ENCODE results near the gene PIP5K1B. TPM values are rescaled to one million over a fixed set of nuclear protein-coding genes. Genes with fewer than 3 reads are reported as not detected.
A peak's percentile ranks its signal among the peaks of the same experiment; 100 is the strongest.

PIP5K1B gene
- total RNA-seq, 1 experiment from 2014 or later, result 5.2 TPM

DNA sequence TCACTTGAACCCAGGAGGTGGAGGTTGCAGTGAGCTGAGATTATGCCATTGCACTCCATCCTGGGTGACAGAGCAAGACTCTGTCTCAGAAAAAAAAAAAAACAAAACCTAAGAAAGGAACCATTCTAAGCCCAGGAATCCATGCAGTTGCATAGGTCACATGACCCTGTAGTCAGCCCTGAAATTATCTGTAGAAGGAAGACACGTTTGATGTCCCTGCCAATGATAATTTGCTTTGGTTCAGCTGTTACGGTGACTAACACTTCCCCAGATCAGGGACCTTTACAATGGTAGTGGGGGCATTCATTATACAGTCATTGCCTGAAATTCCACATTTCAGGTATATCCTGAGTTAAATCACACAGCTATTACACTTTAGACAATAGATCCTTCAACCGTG, 258.4 kb downstream of the PIP5K1B start:
- Mint-ChIP-seq H3K4me3 (no peak overlapping the region), H3K27me3 (ENCODE audit: low read depth) (no peaks in the 10 kb centered on the region), H3K36me3 (no peaks in the 10 kb centered on the region), H3K4me1 (no peaks in the 10 kb centered on the region), H3K27ac (no peak overlapping the region), H3K9me3 (no peaks in the 10 kb centered on the region)
- DNase-seq (ENCODE audit: low spot score) (no peak), ATAC-seq (no peak)
- POLR2A ChIA-PET, result no interaction called here
- TF ChIP-seq USF2 (CRISPR knock-in tag; IDR thresholded peaks at IDR 0.05) (0 out of 2 replicates have a peak, but pooled peaks have one; percentile 18), NR2C2 (CRISPR knock-in tag; IDR thresholded peaks at IDR 0.05) (no peak)
- CTCF ChIA-PET, result interaction anchor here (2.2 kb wide), 1 partner anchor 36 kb away, joined by 6 read pairs; no protein-coding TSS in a partner anchor

GRCh38 chr9:68964102-68964541, 259.1 kb downstream of the PIP5K1B start:
- POLR2A ChIA-PET, result interaction anchor here (0.9 kb wide), 1 partner anchor 15 kb away, joined by 3 read pairs; no protein-coding TSS in a partner anchor
- no peaks in the 10 kb centered on the region for H3K27me3 Mint-ChIP-seq (ENCODE audit: low read depth)
- no peaks in the 10 kb centered on the region for H3K4me1 Mint-ChIP-seq
- CTCF ChIA-PET, result interaction anchor here (2.2 kb wide), 1 partner anchor 35 kb away, joined by 6 read pairs; no protein-coding TSS in a partner anchor
- no peak overlapping the region for H3K27ac Mint-ChIP-seq
- no peak overlapping the region for H3K4me3 Mint-ChIP-seq
- H3K36me3 Mint-ChIP-seq, result no peaks in the 10 kb centered on the region
- H3K9me3 Mint-ChIP-seq, result no peaks in the 10 kb centered on the region
- ATAC-seq (no peak), DNase-seq (ENCODE audit: low spot score) (no peak)
- no peak for TF ChIP-seq FOXJ3 (CRISPR knock-in tag; IDR thresholded peaks at IDR 0.05; ENCODE audit: borderline replicate concordance)
- no peak for TF ChIP-seq TEAD4 (CRISPR knock-in tag; IDR thresholded peaks at IDR 0.05)
- no peak for TF ChIP-seq KAT7 (CRISPR knock-in tag; IDR thresholded peaks at IDR 0.05; ENCODE audit: borderline replicate concordance)
- TF ChIP-seq, protein P1, sequence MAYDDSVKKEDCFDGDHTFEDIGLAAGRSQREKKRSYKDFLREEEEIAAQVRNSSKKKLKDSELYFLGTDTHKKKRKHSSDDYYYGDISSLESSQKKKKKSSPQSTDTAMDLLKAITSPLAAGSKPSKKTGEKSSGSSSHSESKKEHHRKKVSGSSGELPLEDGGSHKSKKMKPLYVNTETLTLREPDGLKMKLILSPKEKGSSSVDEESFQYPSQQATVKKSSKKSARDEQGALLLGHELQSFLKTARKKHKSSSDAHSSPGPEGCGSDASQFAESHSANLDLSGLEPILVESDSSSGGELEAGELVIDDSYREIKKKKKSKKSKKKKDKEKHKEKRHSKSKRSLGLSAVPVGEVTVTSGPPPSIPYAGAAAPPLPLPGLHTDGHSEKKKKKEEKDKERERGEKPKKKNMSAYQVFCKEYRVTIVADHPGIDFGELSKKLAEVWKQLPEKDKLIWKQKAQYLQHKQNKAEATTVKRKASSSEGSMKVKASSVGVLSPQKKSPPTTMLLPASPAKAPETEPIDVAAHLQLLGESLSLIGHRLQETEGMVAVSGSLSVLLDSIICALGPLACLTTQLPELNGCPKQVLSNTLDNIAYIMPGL (CRISPR knock-in tag; IDR thresholded peaks at IDR 0.05), result no peak
- TF ChIP-seq IRF2 (CRISPR knock-in tag; IDR thresholded peaks at IDR 0.05; ENCODE audit: borderline replicate concordance, low read depth), result no peak
- no peak for TF ChIP-seq GABPB1 (CRISPR knock-in tag; IDR thresholded peaks at IDR 0.05)
- no peak for TF ChIP-seq RELA (CRISPR knock-in tag; IDR thresholded peaks at IDR 0.05; ENCODE audit: borderline replicate concordance)
- no peak for TF ChIP-seq SMAD3 (CRISPR knock-in tag; IDR thresholded peaks at IDR 0.05; ENCODE audit: borderline replicate concordance)
- no peak for TF ChIP-seq SP1 (CRISPR knock-in tag; conservative IDR thresholded peaks at IDR 0.05)
- TF ChIP-seq, protein P2, sequence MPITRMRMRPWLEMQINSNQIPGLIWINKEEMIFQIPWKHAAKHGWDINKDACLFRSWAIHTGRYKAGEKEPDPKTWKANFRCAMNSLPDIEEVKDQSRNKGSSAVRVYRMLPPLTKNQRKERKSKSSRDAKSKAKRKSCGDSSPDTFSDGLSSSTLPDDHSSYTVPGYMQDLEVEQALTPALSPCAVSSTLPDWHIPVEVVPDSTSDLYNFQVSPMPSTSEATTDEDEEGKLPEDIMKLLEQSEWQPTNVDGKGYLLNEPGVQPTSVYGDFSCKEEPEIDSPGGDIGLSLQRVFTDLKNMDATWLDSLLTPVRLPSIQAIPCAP (CRISPR knock-in tag; IDR thresholded peaks at IDR 0.05), result no peak
- TF ChIP-seq ZNF532 (CRISPR knock-in tag; IDR thresholded peaks at IDR 0.05; ENCODE audit: borderline replicate concordance), result no peak
- no peak for TF ChIP-seq TP53 (CRISPR knock-in tag; IDR thresholded peaks at IDR 0.05)

GRCh38 chr9:68964765-68965164, 259.7 kb downstream of the PIP5K1B start:
- H3K4me3 Mint-ChIP-seq, result no peak overlapping the region
- H3K27me3 Mint-ChIP-seq (ENCODE audit: low read depth), result no peaks in the 10 kb centered on the region
- TF ChIP-seq ZNF232 (CRISPR knock-in tag; IDR thresholded peaks at IDR 0.05) (no peak), RELA (CRISPR knock-in tag; IDR thresholded peaks at IDR 0.05; ENCODE audit: borderline replicate concordance) (no peak), NFATC4 (CRISPR knock-in tag; IDR thresholded peaks at IDR 0.05) (no peak), NR1H2 (CRISPR knock-in tag; IDR thresholded peaks at IDR 0.05) (no peak)
- TF ChIP-seq, protein P3, sequence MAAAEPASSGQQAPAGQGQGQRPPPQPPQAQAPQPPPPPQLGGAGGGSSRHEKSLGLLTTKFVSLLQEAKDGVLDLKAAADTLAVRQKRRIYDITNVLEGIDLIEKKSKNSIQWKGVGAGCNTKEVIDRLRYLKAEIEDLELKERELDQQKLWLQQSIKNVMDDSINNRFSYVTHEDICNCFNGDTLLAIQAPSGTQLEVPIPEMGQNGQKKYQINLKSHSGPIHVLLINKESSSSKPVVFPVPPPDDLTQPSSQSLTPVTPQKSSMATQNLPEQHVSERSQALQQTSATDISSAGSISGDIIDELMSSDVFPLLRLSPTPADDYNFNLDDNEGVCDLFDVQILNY (CRISPR knock-in tag; IDR thresholded peaks at IDR 0.05), result no peak
- TF ChIP-seq, protein P4, sequence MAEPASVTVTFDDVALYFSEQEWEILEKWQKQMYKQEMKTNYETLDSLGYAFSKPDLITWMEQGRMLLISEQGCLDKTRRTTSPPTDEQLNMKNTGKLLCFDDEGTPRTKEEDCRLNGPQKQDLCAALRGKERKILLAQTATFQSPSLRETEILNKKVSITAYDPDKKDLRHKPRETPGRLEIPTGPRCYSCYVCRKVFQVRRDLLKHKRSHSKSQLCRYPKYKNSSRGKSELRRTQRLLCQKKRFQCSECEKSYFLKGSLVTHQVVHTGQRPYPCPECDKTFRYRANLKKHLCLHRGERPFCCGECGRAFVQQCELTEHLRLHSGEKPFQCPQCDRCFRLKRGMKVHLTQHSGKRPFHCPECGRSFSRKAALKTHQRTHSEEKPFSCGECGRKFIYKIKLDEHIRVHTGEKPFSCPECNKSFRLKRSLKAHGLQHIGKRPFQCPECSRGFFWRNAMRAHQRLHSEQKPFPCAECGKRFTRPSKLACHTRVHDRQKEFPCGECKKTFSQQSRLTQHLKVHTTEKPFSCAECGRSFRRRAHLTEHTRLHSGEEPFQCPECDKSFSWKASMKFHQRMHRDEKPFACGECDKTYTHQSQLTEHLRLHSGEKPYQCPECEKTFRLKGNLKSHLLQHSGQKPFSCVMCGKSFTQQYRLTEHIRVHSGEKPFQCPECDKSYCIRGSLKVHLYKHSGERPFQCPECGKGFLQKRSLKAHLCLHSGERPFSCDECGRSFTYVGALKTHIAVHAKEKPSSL (CRISPR knock-in tag; conservative IDR thresholded peaks at IDR 0.05), result no peak

More at GRCh38 chr9:68964765-68965164, 259.7 kb downstream of the PIP5K1B start:
- Mint-ChIP-seq H3K4me1 (no peaks in the 10 kb centered on the region; the same call in 1 of the 2 replicates), H3K27ac (no peak overlapping the region), H3K36me3 (no peaks in the 10 kb centered on the region), H3K9me3 (no peaks in the 10 kb centered on the region)
- POLR2A ChIA-PET, result interaction anchor here (0.9 kb wide), 1 partner anchor 14 kb away, joined by 3 read pairs; no protein-coding TSS in a partner anchor
- no peak for ATAC-seq
- CTCF ChIA-PET, result interaction anchor here (1.2 to 2.2 kb wide), 2 partner anchors 35 kb away, joined by 3 to 6 read pairs; no protein-coding TSS in a partner anchor
- DNase-seq (ENCODE audit: low spot score), result no peak

Measured in WTC11 (cell line).